ENCODE measurements around the gene FHIT.

Gene FHIT

GRCh38 chr3:59979542-59979941, 1271.7 kb downstream of the FHIT start:
- H3K4me3 ChIP-seq (replicated peaks in 1 of 2; ENCODE audit: low read depth in 2 of 2, low read length in 2 of 2), result no peak overlapping the region
- no peak for TF ChIP-seq CTCF (IDR thresholded peaks at IDR 0.05; ENCODE audit: low read depth, low read length)
- no peak for DNase-seq (ENCODE audit: low read depth in 2 of 2)

GRCh38 chr3:59978979-59979378, 1272.3 kb downstream of the FHIT start:
- no peak for DNase-seq (ENCODE audit: low read depth in 2 of 2)
- TF ChIP-seq CTCF (IDR thresholded peaks at IDR 0.05; ENCODE audit: low read depth, low read length), result no peak
- H3K4me3 ChIP-seq (replicated peaks in 1 of 2; ENCODE audit: low read depth in 2 of 2, low read length in 2 of 2), result no peak overlapping the region

- DNase-seq (ENCODE audit: low read depth in 2 of 2), result no peak
- TF ChIP-seq CTCF (IDR thresholded peaks at IDR 0.05; ENCODE audit: low read depth, low read length), result no peak
- H3K4me3 ChIP-seq (replicated peaks in 1 of 2; ENCODE audit: low read depth in 2 of 2, low read length in 2 of 2), result no peak overlapping the region
Measured at GRCh38 chr3:59970796-59971195, 1280.5 kb downstream of the FHIT start.

- H3K4me3 ChIP-seq (replicated peaks in 1 of 2; ENCODE audit: low read depth in 2 of 2, low read length in 2 of 2), result no peak overlapping the region
- DNase-seq (ENCODE audit: low read depth in 2 of 2), result no peak
- TF ChIP-seq CTCF (IDR thresholded peaks at IDR 0.05; ENCODE audit: low read depth, low read length), result no peak
Measured at GRCh38 chr3:59970376-59970775, 1280.9 kb downstream of the FHIT start.

GRCh38 chr3:59968513-59969045, 1282.7 kb downstream of the FHIT start:
- H3K4me3 ChIP-seq (replicated peaks in 1 of 2; ENCODE audit: low read depth in 2 of 2, low read length in 2 of 2), result no peak overlapping the region
- TF ChIP-seq CTCF (IDR thresholded peaks at IDR 0.05; ENCODE audit: low read depth, low read length), result no peak
- no peak for DNase-seq (ENCODE audit: low read depth in 2 of 2)

- no peak for DNase-seq (ENCODE audit: low read depth in 2 of 2)
- no peak for TF ChIP-seq CTCF (IDR thresholded peaks at IDR 0.05; ENCODE audit: low read depth, low read length)
- H3K4me3 ChIP-seq (replicated peaks in 1 of 2; ENCODE audit: low read depth in 2 of 2, low read length in 2 of 2), result no peak overlapping the region
Measured at GRCh38 chr3:59963676-59964075, 1287.6 kb downstream of the FHIT start.

- TF ChIP-seq CTCF (IDR thresholded peaks at IDR 0.05; ENCODE audit: low read depth, low read length), result no peak
- H3K4me3 ChIP-seq (replicated peaks in 1 of 2; ENCODE audit: low read depth in 2 of 2, low read length in 2 of 2), result no peak overlapping the region
- no peak for DNase-seq (ENCODE audit: low read depth in 2 of 2)
Measured at GRCh38 chr3:59957150-59957549, 1294.1 kb downstream of the FHIT start.

Data from cardiac fibroblast (primary cell).